Measurements from ENCODE around the gene CHMP2A. TPM values are rescaled to one million over a fixed set of nuclear protein-coding genes. Genes with fewer than 3 reads are reported as not detected.

CHMP2A gene
- total and polyA plus RNA-seq, 10 of the 15 experiments (the other 5 are each of a cell fraction or from before 2014, with no cell fraction given) = 69.5 to 172 (median 109) TPM

GRCh38 chr19:58559275-58560006 lies 4.5 kb upstream of the CHMP2A start:
- ChIA-PET POLR2A (interaction anchor here (0.9 to 4.7 kb wide), 9 partner anchors 11 to 71 kb away, joined by 3 to 46 read pairs (median 8); partner anchors contain the start of genes MZF1, TRIM28 and ZBTB45), SMC1A (ENCODE audit: uncharacterized antibody, unreplicated experiment) (interaction anchor here (0.6 to 1.9 kb wide), 4 partner anchors 13 to 197 kb away, joined by 3 to 10 read pairs (median 4); partner anchors contain the start of gene ZBTB45), RAD21 (ENCODE audit: unreplicated experiment) (interaction anchor here (0.6 to 1.6 kb wide), 6 partner anchors 15 to 39 kb away, joined by 3 to 5 read pairs (median 4); partner anchors contain the start of gene ZBTB45), CTCF (interaction anchor here (0.6 to 2.4 kb wide), 5 partner anchors 13 to 657 kb away, joined by 3 to 14 read pairs (median 5); partner anchors contain the start of gene ZBTB45)
- H3K27ac ChIP-seq (ENCODE audit: control insufficient read depth, insufficient read depth) = peak overlapping the region; percentile 96
- no peaks in the 10 kb centered on the region for H3K9me3 ChIP-seq (replicated peaks; ENCODE audit: control insufficient read depth, insufficient read depth, low read length)
- peak overlapping the region; percentile 89 for H3K4me3 ChIP-seq
- H3K4me1 ChIP-seq (ENCODE audit: control insufficient read depth, insufficient read depth, low read length) = peaks cover 46% of the 10 kb centered on the region
- DNase-seq (ENCODE audit: low read depth, low spot score) (peak; percentile 76), FAIRE-seq (no peak), ATAC-seq (peak; percentile 63)
- H3K79me2 ChIP-seq (ENCODE audit: control insufficient read depth, insufficient read depth, low read length) = peaks cover 35% of the 10 kb centered on the region
- WGBS (ENCODE audit: insufficient coverage, insufficient replicate concordance, low lambda C conversion rate, missing lambda C conversion rate) = under 1% methylated on average over 33 of the region's 33 CpGs
- H3K36me3 ChIP-seq (ENCODE audit: control insufficient read depth in 2 of 2, insufficient read depth in 2 of 2, low read length in 1 of 2) = peaks cover 5% of the 10 kb centered on the region in 2 experiments; a peak in 3 of 4 replicates
- no peaks in the 10 kb centered on the region for H3K27me3 ChIP-seq (replicated peaks in 1 of 2; ENCODE audit: control insufficient read depth in 2 of 2, insufficient read depth in 2 of 2, low read length in 1 of 2)
- intact Hi-C loops (cut with micrococcal nuclease; ENCODE audit: unreplicated experiment) (loop anchor here (1.0 to 2.0 kb wide), 2 partner anchors 13 to 45 kb away; no protein-coding TSS in a partner anchor), in situ Hi-C loops (cut with MboI) (no loop called here)
- peak overlapping the region; percentile 88 for H3K4me2 ChIP-seq (ENCODE audit: control insufficient read depth, insufficient read depth)
- no peaks in the 10 kb centered on the region for H4K20me1 ChIP-seq (ENCODE audit: control insufficient read depth, insufficient read depth)
- no peak overlapping the region; the same call in 1 of the 2 replicates for H2AFZ ChIP-seq (ENCODE audit: control insufficient read depth, low read depth, low read length)
- peak overlapping the region; percentile 93 for H3K9ac ChIP-seq (ENCODE audit: control insufficient read depth, insufficient read depth, low read length)
- BruUV-seq (replicated peaks) = TSS peak; percentile 69
- TF ChIP-seq SMAD1 (IDR thresholded peaks at IDR 0.05; ENCODE audit: low read depth, partially characterized antibody) (peak; percentile 69), EP300 (IDR thresholded peaks at IDR 0.05; ENCODE audit: borderline replicate concordance in 1 of 2, control insufficient read depth in 1 of 2, low read depth in 2 of 2, low read length in 2 of 2) (peak in 1 of 2 experiments; percentile 44; a peak in 1 of 4 replicates), TCF7 (IDR thresholded peaks at IDR 0.05; ENCODE audit: borderline replicate concordance) (no peak), PKNOX1 (IDR thresholded peaks at IDR 0.05) (no peak; the same call in 1 of the 2 replicates), SPI1 (IDR thresholded peaks at IDR 0.05; ENCODE audit: borderline replicate concordance, insufficient read depth, low read depth, low read length) (peak; percentile 50; the same call in 1 of the 2 replicates), CEBPB (IDR thresholded peaks at IDR 0.05; ENCODE audit: borderline replicate concordance in 1 of 2, low read depth in 2 of 2, low read length in 2 of 2) (no peak), ZBTB40 (IDR thresholded peaks at IDR 0.05; ENCODE audit: borderline replicate concordance) (peak; percentile 89), MEF2B (IDR thresholded peaks at IDR 0.05; ENCODE audit: partially characterized antibody, poor library complexity, severe bottlenecking) (peak; percentile 33), ZBTB4 (CRISPR knock-in tag; IDR thresholded peaks at IDR 0.05) (0 out of 2 replicates have a peak, but pooled peaks have one; percentile 47), ZZZ3 (IDR thresholded peaks at IDR 0.05; ENCODE audit: control insufficient read depth, insufficient read length, low read depth) (no peak)

All from GM12878 (cell line).